Aorta (tissue), 5 donors: ENCODE measurements around the gene NPAS2. TPM values are rescaled to one million over a fixed set of nuclear protein-coding genes. Genes with fewer than 3 reads are reported as not detected.

ENCODE experiments used
- ATAC-seq: fragments of 200-7000 bp; cut with Tn5 transposase; one replicate; pipeline ENCODE4 v1.9.1; 2022; ENCODE audit warnings: moderate library complexity; ENCODE audit not compliant: low FRiP score
- DNase-seq, 2 donors: peaks; one replicate each; pipeline ENCODE4 v3.0.0-alpha.2; 2020
- H3K27ac ChIP-seq, 2 donors: one replicate each; pipeline ENCODE4 v1.5.1; 2013; ENCODE audit warnings: low read length in 2 of 2, mild to moderate bottlenecking in 2 of 2, moderate library complexity in 2 of 2, control low read depth in 1 of 2, inconsistent platforms in 1 of 2, low read depth in 1 of 2
- H3K27me3 ChIP-seq, 2 donors: one replicate each; pipeline ENCODE4 v1.6.1; 2013; ENCODE audit warnings: control low read depth in 1 of 2, low read length in 1 of 2, mild to moderate bottlenecking in 1 of 2, moderate library complexity in 1 of 2; ENCODE audit not compliant: insufficient read depth in 2 of 2, control insufficient read depth in 1 of 2
- H3K36me3 ChIP-seq, 2 donors: one replicate each; pipeline ENCODE4 v1.6.1; 2013; ENCODE audit warnings: control low read depth in 1 of 2, low read length in 1 of 2, mild to moderate bottlenecking in 1 of 2; ENCODE audit not compliant: insufficient read depth in 2 of 2, control insufficient read depth in 1 of 2
- H3K4me1 ChIP-seq, 2 donors: one replicate each; pipeline ENCODE4 v1.6.1; 2013; ENCODE audit warnings: low read length in 2 of 2, control low read depth in 1 of 2, mild to moderate bottlenecking in 1 of 2, moderate library complexity in 1 of 2; ENCODE audit not compliant: insufficient read depth in 2 of 2, control insufficient read depth in 1 of 2
- H3K4me3 ChIP-seq, 2 donors: one replicate each; pipeline ENCODE4 v1.5.1; 2013; ENCODE audit warnings: low read length in 2 of 2, control low read depth in 1 of 2, mild to moderate bottlenecking in 1 of 2
- H3K9me3 ChIP-seq: one replicate; pipeline ENCODE4 v1.6.1; 2013; ENCODE audit warnings: mild to moderate bottlenecking, low read length; ENCODE audit not compliant: control insufficient read depth
- WGBS, 2 donors: extraction: QIAGEN DNeasy Blood & Tissue Kit; methylation state at CpG; one replicate each; pipeline ENCODE4 v1.1.7; 2013; 5-methylcytosine and 5-hydroxymethylcytosine counted together
- intact Hi-C, 2 donors: fragments of 100-400 bp; cut with DNase I; formaldehyde crosslinking; loops; one replicate each; pipeline versions ENCODE4 v1.14.2 to v1.15.0; 2022
- polyA plus RNA-seq, 2 donors: library from polyadenylated mRNA; stranded (reverse); fragments of 200-250 nt; gene quantifications; one replicate each; pipeline ENCODE4 v1.2.3, GENCODE V29; 2013
- total RNA-seq, 2 donors: library from RNA; stranded (reverse); fragmentation: NEBNext Ultra II Directional; extraction: Animal tissue kit (Norgen Biotek cat#: 25700); gene quantifications; one replicate each; pipeline ENCODE4 v1.2.1, GENCODE V29; 2021
- donor health status: healthy with polysubstance abuse.
- donor health status: Bipolar disorder and iron deficiency.
- donor health status: DM: no; HTN: no; CAD: no.
- donor health status: DM: no; HTN: no; CAD: no.
- donor health status: DM: yes; HTN: yes; CAD: no.

The NPAS2 gene
- total and polyA plus RNA-seq, 4 donors, result 7.8 to 42.0 (median 24.2) TPM

DNA sequence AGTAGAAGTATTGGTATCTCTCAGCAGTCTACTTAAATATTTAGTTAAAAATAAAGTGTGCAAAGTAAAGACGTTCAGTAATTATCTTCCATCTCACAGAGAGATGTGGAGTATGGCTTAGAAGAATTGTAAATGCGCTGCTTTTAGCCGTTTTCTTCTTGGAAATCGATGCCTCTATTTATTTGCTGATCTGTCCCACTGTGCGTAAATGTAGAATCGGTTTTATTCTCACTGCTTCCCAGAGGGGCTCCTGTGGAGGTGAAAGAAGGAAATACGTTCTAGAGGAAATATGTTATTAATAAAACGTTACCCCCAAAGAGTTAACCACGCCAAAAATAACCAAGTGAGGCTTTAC lies 1.9 kb downstream of the NPAS2 start:
- DNase-seq (no peak), ATAC-seq (no peak)
- 18 to 25% methylated on average over 9 of the region's 9 CpGs for WGBS, 2 donors
- no peak overlapping the region for H3K27ac ChIP-seq
- H3K4me1 ChIP-seq, result no peaks in the 10 kb centered on the region
- no peaks in the 10 kb centered on the region for H3K9me3 ChIP-seq
- no peaks in the 10 kb centered on the region for H3K36me3 ChIP-seq
- H3K27me3 ChIP-seq, result no peaks in the 10 kb centered on the region
- peak overlapping the region; percentile 86 to 91 for H3K4me3 ChIP-seq
- intact Hi-C loops, result loop anchor here in 1 of 2 donors (5.0 to 10.0 kb wide), 4 partner anchors 55 to 217 kb away; no protein-coding TSS in a partner anchor

GRCh38 chr2:100822587-100823248 lies 2.8 kb downstream of the NPAS2 start:
- Histone ChIP-seq H3K4me3 (no peak overlapping the region), H3K9me3 (no peaks in the 10 kb centered on the region), H3K27ac (no peak overlapping the region), H3K36me3 (no peaks in the 10 kb centered on the region), H3K4me1 (no peaks in the 10 kb centered on the region), H3K27me3 (no peaks in the 10 kb centered on the region)
- ATAC-seq, result no peak
- 14 to 15% methylated on average over 9 of the region's 9 CpGs for WGBS, 2 donors
- intact Hi-C loops, result loop anchor here in 1 of 2 donors (5.0 to 10.0 kb wide), 4 partner anchors 55 to 218 kb away; no protein-coding TSS in a partner anchor
- DNase-seq, result no peak

GRCh38 chr2:100823665-100824438 lies 3.9 kb downstream of the NPAS2 start:
- intact Hi-C loops, result loop anchor here in 1 of 2 donors (5.0 to 10.0 kb wide), 4 partner anchors 53 to 219 kb away; no protein-coding TSS in a partner anchor
- H3K9me3 ChIP-seq, result no peaks in the 10 kb centered on the region
- no peak for ATAC-seq
- H3K27ac ChIP-seq, result peak overlapping the region in 1 of 2 donors; percentile 36
- no peak overlapping the region for H3K4me3 ChIP-seq
- H3K4me1 ChIP-seq, result no peaks in the 10 kb centered on the region
- 77 to 86% methylated on average over 6 of the region's 6 CpGs for WGBS, 2 donors
- H3K36me3 ChIP-seq, result no peaks in the 10 kb centered on the region
- DNase-seq, result no peak
- H3K27me3 ChIP-seq, result no peaks in the 10 kb centered on the region

DNA sequence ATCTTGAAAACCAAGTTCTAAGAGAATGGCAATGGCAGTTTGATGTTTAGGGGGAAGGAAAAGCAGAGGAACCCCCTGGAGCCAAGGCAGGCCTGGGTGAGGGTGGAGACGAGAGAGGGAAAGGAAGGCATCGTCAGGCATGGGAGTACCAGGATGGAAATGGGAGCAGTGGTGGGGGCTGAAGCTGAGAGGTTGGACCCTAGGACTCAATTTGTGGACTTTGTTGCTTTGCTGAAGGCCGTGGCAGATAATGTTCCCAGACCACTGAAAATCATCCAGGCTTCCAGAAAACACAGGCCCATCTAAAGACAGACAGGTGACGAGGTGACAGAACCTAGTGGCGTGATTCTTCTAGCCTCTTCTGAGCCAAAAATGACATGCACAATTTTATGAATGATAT lies 4.9 kb downstream of the NPAS2 start:
- ATAC-seq (no peak), DNase-seq (no peak)
- intact Hi-C loops, result loop anchor here in 1 of 2 donors (5.0 to 10.0 kb wide), 4 partner anchors 52 to 220 kb away; no protein-coding TSS in a partner anchor
- Histone ChIP-seq H3K9me3 (no peaks in the 10 kb centered on the region), H3K4me3 (no peak overlapping the region), H3K4me1 (no peaks in the 10 kb centered on the region), H3K27ac (no peak overlapping the region), H3K27me3 (no peaks in the 10 kb centered on the region), H3K36me3 (no peaks in the 10 kb centered on the region)
- 93% methylated on average over 5 of the region's 5 CpGs for WGBS, 2 donors

DNA sequence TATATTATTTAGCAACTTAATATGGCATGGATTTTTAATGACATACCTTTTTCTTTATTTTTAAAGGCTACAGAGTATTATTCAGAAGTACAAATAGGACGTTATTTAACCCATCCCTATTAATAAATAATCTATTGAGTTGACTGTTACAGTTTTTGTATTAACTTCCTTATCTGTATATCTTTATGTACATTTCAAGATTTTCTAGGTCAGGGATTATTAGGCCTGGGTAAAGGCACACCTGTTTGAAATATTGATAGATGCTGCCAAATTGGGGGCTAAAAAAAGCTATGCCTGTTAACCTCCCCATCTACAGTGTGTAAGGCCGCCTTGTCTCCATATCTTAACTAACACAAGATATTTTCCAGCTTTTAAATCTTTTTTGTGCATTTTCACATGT lies 6.6 kb downstream of the NPAS2 start:
- H3K9me3 ChIP-seq, result no peaks in the 10 kb centered on the region
- intact Hi-C loops, result loop anchor here in 1 of 2 donors (10.0 kb wide), 1 partner anchor 222 kb away; no protein-coding TSS in a partner anchor
- ATAC-seq, result no peak
- H3K27ac ChIP-seq, result no peak overlapping the region
- DNase-seq, result no peak
- WGBS, 2 donors, result 87 to 91% methylated on average over 2 of the region's 2 CpGs
- no peak overlapping the region for H3K4me3 ChIP-seq
- no peaks in the 10 kb centered on the region for H3K36me3 ChIP-seq
- H3K4me1 ChIP-seq, result no peaks in the 10 kb centered on the region
- no peaks in the 10 kb centered on the region for H3K27me3 ChIP-seq

GRCh38 chr2:100831158-100831750 lies 11.3 kb downstream of the NPAS2 start:
- intact Hi-C loops, result no loop called here
- ATAC-seq, result no peak
- Histone ChIP-seq H3K9me3 (no peaks in the 10 kb centered on the region), H3K36me3 (no peaks in the 10 kb centered on the region), H3K4me1 (no peaks in the 10 kb centered on the region), H3K4me3 (no peak overlapping the region), H3K27ac (no peak overlapping the region), H3K27me3 (no peaks in the 10 kb centered on the region)
- DNase-seq, result no peak
- 88 to 90% methylated on average over 9 of the region's 9 CpGs for WGBS, 2 donors

- WGBS, 2 donors, result 95 to 96% methylated on average over 4 of the region's 4 CpGs
- Histone ChIP-seq H3K4me3 (no peak overlapping the region), H3K9me3 (no peaks in the 10 kb centered on the region), H3K27ac (no peak overlapping the region), H3K4me1 (no peaks in the 10 kb centered on the region), H3K27me3 (no peaks in the 10 kb centered on the region), H3K36me3 (no peaks in the 10 kb centered on the region)
- intact Hi-C loops, result no loop called here
- DNase-seq, result no peak
- ATAC-seq, result no peak
These were observed 11.9 kb downstream of the NPAS2 start for GRCh38 chr2:100831831-100832230.

DNA sequence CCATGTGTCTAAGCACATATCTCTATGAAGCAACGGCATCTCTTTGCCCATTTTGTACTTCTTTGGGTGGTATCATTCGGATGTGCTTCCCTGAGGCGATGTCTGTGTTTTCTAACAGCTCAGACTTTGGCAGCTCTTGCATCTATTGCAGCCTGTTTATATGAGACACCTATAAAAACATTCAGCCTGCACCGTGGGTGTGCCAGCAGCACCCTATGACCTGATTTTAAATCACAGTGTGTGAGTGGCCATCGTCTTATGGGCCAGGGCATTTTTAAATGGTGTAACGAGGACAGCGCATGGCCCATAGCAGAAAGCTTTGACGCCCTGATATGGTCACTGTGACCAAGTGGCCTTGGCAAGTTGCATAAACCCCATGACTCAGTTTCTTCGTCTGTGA lies 12.9 kb downstream of the NPAS2 start:
- H3K4me1 ChIP-seq, result peaks cover 0 to 2% of the 10 kb centered on the region in 2 donors
- no peaks in the 10 kb centered on the region for H3K36me3 ChIP-seq
- H3K27me3 ChIP-seq, result no peaks in the 10 kb centered on the region
- intact Hi-C loops, result no loop called here
- DNase-seq (no peak), ATAC-seq (no peak)
- no peaks in the 10 kb centered on the region for H3K9me3 ChIP-seq
- H3K4me3 ChIP-seq, result no peak overlapping the region
- WGBS, 2 donors, result 20 to 22% methylated on average over 9 of the region's 9 CpGs
- H3K27ac ChIP-seq, result peak overlapping the region in 1 of 2 donors; percentile 5
